OCI-LY1 (cell line): ENCODE measurements around the gene COMMD10.

Experiments used
- H2AFZ ChIP-seq: fragments of 200-600 bp; sonication (generic), shearing (Covaris generic); 2 replicates; pipeline ENCODE4 v1.6.0; 2014; ENCODE audit warnings: antibody characterized with exemption, mild to moderate bottlenecking, low read length
- H3F3A ChIP-seq: fragments of 200-600 bp; sonication (generic), shearing (Covaris generic); 2 replicates; pipeline ENCODE4 v1.6.0; 2014; ENCODE audit warnings: mild to moderate bottlenecking, antibody characterized with exemption, low read length, moderate library complexity; ENCODE audit not compliant: insufficient read depth
- H3K27ac ChIP-seq: fragments of 200-600 bp; sonication (generic); 2 replicates; pipeline ENCODE4 v1.5.1; 2014; ENCODE audit warnings: low read length, mixed run types, mild to moderate bottlenecking, low read depth; ENCODE audit not compliant: poor library complexity, severe bottlenecking
- H3K27me3 ChIP-seq: fragments of 200-600 bp; sonication (generic); 2 replicates; pipeline ENCODE4 v1.6.0; 2014; ENCODE audit warnings: antibody characterized with exemption, mild to moderate bottlenecking, low read length, moderate library complexity; ENCODE audit not compliant: insufficient read depth
- H3K36me3 ChIP-seq: fragments of 200-600 bp; sonication (generic); 2 replicates; pipeline ENCODE4 v1.6.1; 2014; ENCODE audit warnings: mild to moderate bottlenecking, antibody characterized with exemption, low read length, moderate library complexity, mixed read lengths; ENCODE audit not compliant: insufficient read depth
- H3K4me1 ChIP-seq: fragments of 200-600 bp; sonication (generic); 2 replicates; pipeline ENCODE4 v1.5.1; 2014; ENCODE audit warnings: mild to moderate bottlenecking, low read length, moderate library complexity; ENCODE audit not compliant: insufficient read depth, severe bottlenecking
- H3K4me2 ChIP-seq: fragments of 200-600 bp; sonication (generic), shearing (Covaris generic); 2 replicates; pipeline ENCODE4 v1.6.1; 2014; ENCODE audit warnings: low read length
- H3K4me3 ChIP-seq: fragments of 200-600 bp; sonication (generic); 2 replicates; pipeline ENCODE4 v1.5.1; 2014; ENCODE audit warnings: low read length, low read depth, mild to moderate bottlenecking, mixed read lengths; ENCODE audit not compliant: poor library complexity, severe bottlenecking
- H3K79me2 ChIP-seq: fragments of 200-600 bp; shearing (Covaris generic); 2 replicates; pipeline ENCODE4 v1.6.1; 2016; ENCODE audit warnings: mixed run types, low read length, mixed read lengths; ENCODE audit not compliant: insufficient read depth
- H3K9ac ChIP-seq: fragments of 200-600 bp; sonication (generic), shearing (Covaris generic); 2 replicates; pipeline ENCODE4 v1.6.1; 2014; ENCODE audit warnings: mild to moderate bottlenecking, low read length, mixed read lengths
- H3K9me2 ChIP-seq: fragments of 200-600 bp; sonication (generic), shearing (Covaris generic); 2 replicates; pipeline ENCODE4 v1.6.1; 2014; ENCODE audit warnings: low read depth, mild to moderate bottlenecking, low read length, mixed read lengths
- H3K9me3 ChIP-seq: fragments of 200-600 bp; shearing (Covaris generic); 2 replicates; pipeline ENCODE4 v1.6.1; 2014; ENCODE audit warnings: low read length, mixed read lengths
- H4K20me1 ChIP-seq: fragments of 200-600 bp; sonication (generic), shearing (Covaris generic); 2 replicates; pipeline ENCODE4 v1.6.0; 2016; ENCODE audit warnings: mild to moderate bottlenecking, low read length; ENCODE audit not compliant: insufficient read depth
- CTCF ChIP-seq: fragments of 200-600 bp; sonication (generic), shearing (Covaris generic); IDR thresholded peaks from 2 replicates; pipeline ENCODE4 v1.5.1; 2017; ENCODE audit warnings: mild to moderate bottlenecking, antibody characterized with exemption, low read length, moderate library complexity, mixed read lengths
- EZH2 ChIP-seq: fragments of 200-600 bp; sonication (generic), shearing (Covaris generic); IDR thresholded peaks from 2 replicates; pipeline ENCODE4 v1.8.0; 2017; ENCODE audit warnings: borderline replicate concordance, mixed run types, mild to moderate bottlenecking, antibody characterized with exemption, low read length, moderate library complexity, mixed read lengths

The COMMD10 gene

DNA sequence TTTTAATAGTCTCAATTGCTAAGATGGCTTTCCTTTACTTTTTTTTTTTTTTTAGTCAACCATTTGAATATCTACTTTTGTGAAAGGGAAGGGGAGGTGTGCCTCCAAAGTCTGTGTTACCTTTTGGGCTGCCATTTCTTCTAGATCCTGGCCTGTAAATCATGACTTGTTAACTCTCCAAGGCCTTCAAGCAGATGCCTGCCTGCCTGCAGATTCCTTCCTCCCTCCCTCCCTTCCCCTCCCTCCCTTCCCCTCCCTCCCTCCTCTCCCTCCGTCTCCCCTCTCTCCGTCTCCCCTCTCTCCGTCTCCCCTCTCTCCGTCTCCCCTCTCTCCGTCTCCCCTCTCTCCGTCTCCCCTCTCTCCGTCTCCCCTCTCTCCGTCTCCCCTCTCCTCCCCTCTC, 73.1 kb downstream of the COMMD10 start:
- Histone ChIP-seq H3K27ac (no peak overlapping the region), H4K20me1 (no peaks in the 10 kb centered on the region), H3K9ac (no peak overlapping the region), H3K4me3 (no peak overlapping the region), H3K79me2 (no peaks in the 10 kb centered on the region; the same call in 1 of the 2 replicates), H3K4me2 (no peak overlapping the region), H2AFZ (no peak overlapping the region), H3F3A (no peaks in the 10 kb centered on the region), H3K9me2 (no peaks in the 10 kb centered on the region), H3K27me3 (no peaks in the 10 kb centered on the region), H3K36me3 (no peaks in the 10 kb centered on the region), H3K9me3 (no peaks in the 10 kb centered on the region), H3K4me1 (no peaks in the 10 kb centered on the region)
- TF ChIP-seq EZH2 (no peak), CTCF (no peak)

DNA sequence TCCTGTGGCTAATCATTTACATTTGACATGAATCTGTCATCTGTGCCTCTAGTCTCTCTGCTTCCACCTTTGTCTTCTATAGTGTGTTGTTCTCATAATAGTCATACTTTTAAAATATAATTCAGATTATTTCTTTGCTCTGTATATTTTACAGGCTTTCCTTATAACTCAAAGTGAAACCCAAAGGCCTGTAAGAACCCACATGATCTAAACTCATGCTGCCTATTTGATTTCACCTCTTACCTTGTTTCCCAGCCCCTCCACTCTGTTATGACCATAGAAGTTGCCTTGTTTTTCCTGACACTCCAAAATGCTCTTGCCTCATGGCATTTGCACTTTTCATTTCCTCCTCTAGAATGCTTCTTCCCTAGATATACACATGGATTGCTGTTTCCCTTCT, 74.2 kb downstream of the COMMD10 start:
- Histone ChIP-seq H4K20me1 (no peaks in the 10 kb centered on the region), H3K9me2 (no peaks in the 10 kb centered on the region), H3K4me2 (no peak overlapping the region), H3K9ac (no peak overlapping the region), H3K27me3 (no peaks in the 10 kb centered on the region), H2AFZ (no peak overlapping the region), H3F3A (no peaks in the 10 kb centered on the region), H3K79me2 (no peaks in the 10 kb centered on the region; the same call in 1 of the 2 replicates), H3K4me3 (no peak overlapping the region), H3K36me3 (no peaks in the 10 kb centered on the region), H3K4me1 (no peaks in the 10 kb centered on the region), H3K27ac (no peak overlapping the region), H3K9me3 (no peaks in the 10 kb centered on the region)
- TF ChIP-seq EZH2 = no peak
- TF ChIP-seq CTCF = no peak

DNA sequence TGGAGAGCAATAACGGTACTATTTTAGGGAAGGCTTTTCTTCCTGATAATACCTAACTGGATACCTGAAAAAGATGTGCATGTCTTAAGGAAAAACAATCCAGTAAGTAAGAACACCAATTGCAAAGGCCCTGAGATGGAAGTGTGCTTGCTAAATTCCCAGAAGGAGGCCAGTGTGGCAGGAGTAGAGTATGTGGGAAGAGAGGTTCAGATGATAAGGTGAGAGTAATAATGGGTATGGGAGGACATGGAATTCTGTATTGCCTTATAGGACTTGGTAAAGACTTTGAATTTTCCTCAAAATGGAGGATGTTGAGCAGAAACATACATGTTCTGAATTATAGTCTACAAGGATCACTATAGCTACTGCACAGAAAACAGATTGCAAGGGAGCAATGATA, 89.3 kb downstream of the COMMD10 start:
- no peaks in the 10 kb centered on the region for H3K9me2 ChIP-seq
- TF ChIP-seq EZH2 (no peak), CTCF (no peak)
- no peaks in the 10 kb centered on the region for H4K20me1 ChIP-seq
- no peaks in the 10 kb centered on the region for H3K9me3 ChIP-seq
- H3K4me3 ChIP-seq = no peak overlapping the region
- no peaks in the 10 kb centered on the region for H3K79me2 ChIP-seq
- H3F3A ChIP-seq = no peaks in the 10 kb centered on the region
- H3K27me3 ChIP-seq = no peaks in the 10 kb centered on the region
- H3K27ac ChIP-seq = no peak overlapping the region
- H3K4me2 ChIP-seq = no peak overlapping the region
- H3K36me3 ChIP-seq = no peaks in the 10 kb centered on the region
- no peak overlapping the region for H3K9ac ChIP-seq
- H2AFZ ChIP-seq = no peak overlapping the region
- H3K4me1 ChIP-seq = no peaks in the 10 kb centered on the region
